Bronchial epithelial cell (primary cell): ENCODE results near the gene CAPRIN2. TPM values are rescaled to one million over a fixed set of nuclear protein-coding genes. Genes with fewer than 3 reads are reported as not detected.

ENCODE experiments used
- total RNA-seq: library from RNA; depleted of rRNA; stranded (reverse); fragments of >200 nt; gene quantifications from 2 replicates; pipeline ENCODE4 v1.2.1, GENCODE V29; 2014

The CAPRIN2 gene
- total RNA-seq, 1 donor from 2014 or later, result 31.9 TPM

Other genes starting within 250 kb of the CAPRIN2 start
- gene IPO8, start 59.1 kb downstream of the CAPRIN2 start, total RNA-seq, result 18.7 and 25.2 TPM in 2 replicates
- gene TSPAN11, start 171.8 kb upstream of the CAPRIN2 start, total RNA-seq, result under 0.01 TPM in 1 of 2 replicates, not detected in the other